ENCODE results near the gene SLC35A4.
"Not testable (repeated sequence)": the region's sequence is repeated elsewhere in the genome, so short reads cannot be mapped to it uniquely, and the experiment has no call there.

The SLC35A4 gene

GRCh38 chr5:140558542-140558941, 6.1 kb upstream of the SLC35A4 start:
- no peak for DNase-seq (ENCODE audit: low read depth)

- no peak for DNase-seq (ENCODE audit: low read depth)
Observed at GRCh38 chr5:140560227-140560626, 4.4 kb upstream of the SLC35A4 start.

GRCh38 chr5:140561753-140562523, 2.7 kb upstream of the SLC35A4 start:
- no peak for DNase-seq (ENCODE audit: low read depth)

- no peak for DNase-seq (ENCODE audit: low read depth)
Observed at GRCh38 chr5:140563596-140563995, 1.0 kb upstream of the SLC35A4 start.

GRCh38 chr5:140565024-140565779, 574 bp downstream of the SLC35A4 start:
- DNase-seq (ENCODE audit: low read depth), result no peak

- DNase-seq (ENCODE audit: low read depth), result no peak
Observed at GRCh38 chr5:140565780-140566095, 1.1 kb downstream of the SLC35A4 start.

- no peak for DNase-seq (ENCODE audit: low read depth)
Observed at GRCh38 chr5:140566665-140567064, 2.0 kb downstream of the SLC35A4 start.

GRCh38 chr5:140567136-140567818, 2.6 kb downstream of the SLC35A4 start:
- DNase-seq (ENCODE audit: low read depth), result no peak

GRCh38 chr5:140567871-140568270, 3.2 kb downstream of the SLC35A4 start:
- DNase-seq (ENCODE audit: low read depth), result no peak

GRCh38 chr5:140568443-140569063, 3.9 kb downstream of the SLC35A4 start:
- no peak for DNase-seq (ENCODE audit: low read depth)

- no peak for DNase-seq (ENCODE audit: low read depth)
Observed at GRCh38 chr5:140569197-140569596, 4.6 kb downstream of the SLC35A4 start.

GRCh38 chr5:140570058-140570457, 5.4 kb downstream of the SLC35A4 start:
- no peak for DNase-seq (ENCODE audit: low read depth)

- no peak for DNase-seq (ENCODE audit: low read depth)
Observed at GRCh38 chr5:140570488-140570887, 5.9 kb downstream of the SLC35A4 start.

- no peak for DNase-seq (ENCODE audit: low read depth)
Observed at GRCh38 chr5:140571105-140571504, 6.5 kb downstream of the SLC35A4 start.

GRCh38 chr5:140573683-140574082, 9.1 kb downstream of the SLC35A4 start:
- no peak for DNase-seq (ENCODE audit: low read depth)

- DNase-seq (ENCODE audit: low read depth), result no peak
Observed at GRCh38 chr5:140574165-140574564, 9.5 kb downstream of the SLC35A4 start.

GRCh38 chr5:140575309-140575708, 10.7 kb downstream of the SLC35A4 start:
- no peak for DNase-seq (ENCODE audit: low read depth)

- no peak for DNase-seq (ENCODE audit: low read depth)
Observed at GRCh38 chr5:140576776-140577201, 12.2 kb downstream of the SLC35A4 start.

GRCh38 chr5:140579188-140579747, 14.6 kb downstream of the SLC35A4 start:
- not testable (repeated sequence) for DNase-seq (ENCODE audit: low read depth)

GRCh38 chr5:140587495-140587894, 22.9 kb downstream of the SLC35A4 start:
- no peak for DNase-seq (ENCODE audit: low read depth)

GRCh38 chr5:140588311-140589070, 23.9 kb downstream of the SLC35A4 start:
- no peak for DNase-seq (ENCODE audit: low read depth)

Data from T-helper 22 cell (primary cell).